ENCODE results near the gene DGKI. TPM values are rescaled to one million over a fixed set of nuclear protein-coding genes. Genes with fewer than 3 reads are reported as not detected.

The DGKI gene
- total and polyA plus RNA-seq, 2 of the 4 experiments (the other 2 are of a cell fraction) = 3.9 to 15.8 TPM

DNA sequence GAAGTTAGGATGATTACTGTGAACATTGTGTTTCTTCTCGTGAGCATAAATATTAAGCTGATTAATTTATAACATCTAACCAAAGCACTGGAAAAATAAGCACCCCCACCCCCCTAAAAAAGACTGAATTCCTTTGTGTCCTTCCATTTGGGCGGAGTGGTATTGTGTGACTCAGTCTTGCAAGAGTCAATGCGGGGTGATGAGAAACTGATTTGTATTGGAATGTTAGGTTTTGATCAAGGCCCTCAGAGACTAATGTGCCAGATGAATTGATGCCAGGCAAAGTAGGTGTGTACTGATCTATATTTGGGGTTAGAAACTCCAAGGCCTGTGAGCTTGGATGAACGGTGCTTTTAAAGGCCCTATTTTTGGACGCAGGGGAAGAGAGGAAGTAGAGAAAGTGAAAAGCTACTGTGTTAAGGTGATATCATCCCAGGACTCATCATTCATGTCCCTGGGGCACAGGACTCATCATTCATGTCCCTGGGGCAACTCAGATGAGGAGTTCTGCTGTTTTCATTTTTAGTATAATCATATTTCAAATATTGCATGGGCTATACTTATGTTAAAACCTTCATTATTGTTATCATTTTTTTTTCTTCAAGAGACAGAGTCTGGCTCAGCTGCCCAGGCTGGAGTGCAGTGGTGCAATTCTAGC lies 442.0 kb downstream of the DGKI start:
- WGBS, 2 experiments (ENCODE audit: extremely low coverage in 2 of 2, insufficient read length in 1 of 2) = 100% methylated on average over 1 of the region's 5 CpGs; no CpG with 5 or more reads in 1 of the 2 experiments
- H3K4ac ChIP-seq (ENCODE audit: low read depth, low read length) = no peak overlapping the region
- TF ChIP-seq MAFK (IDR thresholded peaks at IDR 0.05; ENCODE audit: low read depth, low read length) (no peak), BHLHE40 (IDR thresholded peaks at IDR 0.05; ENCODE audit: low read depth, low read length) (no peak), MXI1 (IDR thresholded peaks at IDR 0.05; ENCODE audit: borderline replicate concordance, low read depth, low read length) (no peak), POLR2A (IDR thresholded peaks at IDR 0.05; ENCODE audit: low read depth, low read length) (no peak), FOS (IDR thresholded peaks at IDR 0.05; ENCODE audit: low read depth, low read length) (no peak), CHD1 (IDR thresholded peaks at IDR 0.05; ENCODE audit: low read depth, low read length) (no peak), RFX5 (IDR thresholded peaks at IDR 0.05; ENCODE audit: low read depth, low read length) (no peak), CEBPB (IDR thresholded peaks at IDR 0.05; ENCODE audit: low read depth, low read length) (no peak), MAZ (IDR thresholded peaks at IDR 0.05; ENCODE audit: borderline replicate concordance, low read depth, low read length) (no peak), RCOR1 (IDR thresholded peaks at IDR 0.05; ENCODE audit: insufficient replicate concordance, low read length) (no peak), SMC3 (IDR thresholded peaks at IDR 0.05; ENCODE audit: low read depth, low read length) (no peak), NFE2L2 (IDR thresholded peaks at IDR 0.05; ENCODE audit: low read depth, low read length) (no peak), RAD21 (IDR thresholded peaks at IDR 0.05; ENCODE audit: low read length) (no peak)
- TF ChIP-seq, protein P1, sequence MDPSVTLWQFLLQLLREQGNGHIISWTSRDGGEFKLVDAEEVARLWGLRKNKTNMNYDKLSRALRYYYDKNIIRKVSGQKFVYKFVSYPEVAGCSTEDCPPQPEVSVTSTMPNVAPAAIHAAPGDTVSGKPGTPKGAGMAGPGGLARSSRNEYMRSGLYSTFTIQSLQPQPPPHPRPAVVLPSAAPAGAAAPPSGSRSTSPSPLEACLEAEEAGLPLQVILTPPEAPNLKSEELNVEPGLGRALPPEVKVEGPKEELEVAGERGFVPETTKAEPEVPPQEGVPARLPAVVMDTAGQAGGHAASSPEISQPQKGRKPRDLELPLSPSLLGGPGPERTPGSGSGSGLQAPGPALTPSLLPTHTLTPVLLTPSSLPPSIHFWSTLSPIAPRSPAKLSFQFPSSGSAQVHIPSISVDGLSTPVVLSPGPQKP (IDR thresholded peaks at IDR 0.05; ENCODE audit: borderline replicate concordance, low read depth, low read length) = no peak
- TF ChIP-seq, protein P2, sequence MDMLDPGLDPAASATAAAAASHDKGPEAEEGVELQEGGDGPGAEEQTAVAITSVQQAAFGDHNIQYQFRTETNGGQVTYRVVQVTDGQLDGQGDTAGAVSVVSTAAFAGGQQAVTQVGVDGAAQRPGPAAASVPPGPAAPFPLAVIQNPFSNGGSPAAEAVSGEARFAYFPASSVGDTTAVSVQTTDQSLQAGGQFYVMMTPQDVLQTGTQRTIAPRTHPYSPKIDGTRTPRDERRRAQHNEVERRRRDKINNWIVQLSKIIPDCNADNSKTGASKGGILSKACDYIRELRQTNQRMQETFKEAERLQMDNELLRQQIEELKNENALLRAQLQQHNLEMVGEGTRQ (IDR thresholded peaks at IDR 0.05; ENCODE audit: low read depth, low read length) = no peak
- TF ChIP-seq, protein P3, sequence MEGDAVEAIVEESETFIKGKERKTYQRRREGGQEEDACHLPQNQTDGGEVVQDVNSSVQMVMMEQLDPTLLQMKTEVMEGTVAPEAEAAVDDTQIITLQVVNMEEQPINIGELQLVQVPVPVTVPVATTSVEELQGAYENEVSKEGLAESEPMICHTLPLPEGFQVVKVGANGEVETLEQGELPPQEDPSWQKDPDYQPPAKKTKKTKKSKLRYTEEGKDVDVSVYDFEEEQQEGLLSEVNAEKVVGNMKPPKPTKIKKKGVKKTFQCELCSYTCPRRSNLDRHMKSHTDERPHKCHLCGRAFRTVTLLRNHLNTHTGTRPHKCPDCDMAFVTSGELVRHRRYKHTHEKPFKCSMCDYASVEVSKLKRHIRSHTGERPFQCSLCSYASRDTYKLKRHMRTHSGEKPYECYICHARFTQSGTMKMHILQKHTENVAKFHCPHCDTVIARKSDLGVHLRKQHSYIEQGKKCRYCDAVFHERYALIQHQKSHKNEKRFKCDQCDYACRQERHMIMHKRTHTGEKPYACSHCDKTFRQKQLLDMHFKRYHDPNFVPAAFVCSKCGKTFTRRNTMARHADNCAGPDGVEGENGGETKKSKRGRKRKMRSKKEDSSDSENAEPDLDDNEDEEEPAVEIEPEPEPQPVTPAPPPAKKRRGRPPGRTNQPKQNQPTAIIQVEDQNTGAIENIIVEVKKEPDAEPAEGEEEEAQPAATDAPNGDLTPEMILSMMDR (conservative IDR thresholded peaks at IDR 0.05; ENCODE audit: low read depth, low read length) = no peak
- intact Hi-C loops (cut with micrococcal nuclease) = no loop called here
- no peak overlapping the region for H3K27ac ChIP-seq (ENCODE audit: insufficient read depth, low read length)
- H3K4me3 ChIP-seq (ENCODE audit: insufficient read depth, low read depth, low read length) = no peak overlapping the region
- ATAC-seq (ENCODE audit: low read depth) (no peak), DNase-seq (no peak)
- peaks cover 5% of the 10 kb centered on the region; the same call in 1 of the 2 replicates for H3K4me1 ChIP-seq (ENCODE audit: control insufficient read depth, insufficient read depth, low read length)
- peaks cover 19% of the 10 kb centered on the region for H3K9me1 ChIP-seq (ENCODE audit: insufficient read depth, low read length)
- H4K20me1 ChIP-seq (ENCODE audit: insufficient read depth, low read length) = no peaks in the 10 kb centered on the region
- H4K8ac ChIP-seq (ENCODE audit: low read depth in 2 of 2, low read length in 2 of 2) = no peak overlapping the region
- no TSS peak for BruUV-seq (replicated peaks)
- no peak overlapping the region for H3K9ac ChIP-seq (ENCODE audit: low read depth, low read length)
- no peak overlapping the region for H4K91ac ChIP-seq (ENCODE audit: insufficient read depth, low read depth, low read length)
- no peak overlapping the region for H4K5ac ChIP-seq (ENCODE audit: low read depth, low read length)
- POLR2A ChIA-PET (ENCODE audit: unreplicated experiment) = no interaction called here
- no peak overlapping the region for H2AK5ac ChIP-seq (ENCODE audit: low read depth, low read length)
- no peak overlapping the region for H3K14ac ChIP-seq (replicated peaks; ENCODE audit: low read depth, low read length)
- H3K9me3 ChIP-seq (ENCODE audit: control insufficient read depth, insufficient read depth, low read length) = no peaks in the 10 kb centered on the region
- H3K36me3 ChIP-seq (ENCODE audit: control insufficient read depth, insufficient read depth, low read length) = no peaks in the 10 kb centered on the region
- H3K23ac ChIP-seq (ENCODE audit: low read depth, low read length) = no peak overlapping the region
- no peak overlapping the region for H2BK20ac ChIP-seq (ENCODE audit: low read depth, low read length)
- dilution Hi-C loops (cut with HindIII; ENCODE audit: low sequenced_read_pairs, unreplicated experiment) = no loop called here
- H2BK15ac ChIP-seq (ENCODE audit: low read depth, low read length) = no peak overlapping the region
- CTCF ChIA-PET = no interaction called here
- no peak overlapping the region for H2BK120ac ChIP-seq (ENCODE audit: low read depth, low read length)
- H3K79me1 ChIP-seq (ENCODE audit: low read depth in 1 of 2, low read length in 2 of 2) = 0 out of 4 replicates have a peak, but pooled peaks cover 0 to 7% of the 10 kb centered on the region in 2 experiments
- no peak overlapping the region for H3K56ac ChIP-seq (ENCODE audit: extremely low read depth, insufficient read depth, low read length)
- no peak overlapping the region for H3K4me2 ChIP-seq (ENCODE audit: low read depth, low read length)
- H2AK9ac ChIP-seq (replicated peaks; ENCODE audit: low read depth, low read length, poor library complexity) = no peak overlapping the region
- H3K27me3 ChIP-seq (ENCODE audit: control insufficient read depth, insufficient read depth, low read length) = no peaks in the 10 kb centered on the region
- H2AFZ ChIP-seq (replicated peaks; ENCODE audit: low read length, poor library complexity) = no peak overlapping the region
- H3K18ac ChIP-seq (ENCODE audit: low read depth, low read length) = no peak overlapping the region
- H2BK5ac ChIP-seq (ENCODE audit: low read depth, low read length, poor library complexity, severe bottlenecking) = no peak overlapping the region
- in situ Hi-C loops (cut with MboI; ENCODE audit: low sequenced_read_pairs) = no loop called here
